Measurements from ENCODE around the gene LIPC. TPM values are rescaled to one million over a fixed set of nuclear protein-coding genes. Genes with fewer than 3 reads are reported as not detected.
A peak's percentile ranks its signal among the peaks of the same experiment; 100 is the strongest.

Gene LIPC
- total and polyA plus RNA-seq, 10 of the 15 experiments (the other 5 are each of a cell fraction or from before 2014, with no cell fraction given): 0.06 to 0.31 (median 0.16) TPM; not detected in 1

DNA sequence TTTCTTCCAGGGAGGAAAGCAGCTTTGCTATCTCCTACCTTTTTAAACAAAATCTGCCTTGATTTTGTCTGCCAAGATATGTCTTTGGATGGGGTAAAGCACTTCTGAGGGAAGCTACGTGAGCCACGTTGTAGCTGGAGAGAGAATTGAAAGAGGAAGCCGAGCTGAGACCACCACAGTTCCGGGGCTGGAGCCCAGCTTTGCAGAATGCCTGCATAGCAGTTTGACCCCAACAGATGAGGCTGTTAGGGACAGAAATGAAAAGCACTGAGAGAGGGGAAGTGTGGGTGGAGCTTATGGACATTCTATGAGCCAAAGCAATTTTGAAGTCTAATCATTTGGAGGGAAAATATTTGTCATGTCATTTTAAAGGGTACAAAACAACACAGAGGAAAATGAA is 45.4 kb downstream of the LIPC start:
- Histone ChIP-seq H3K27ac (ENCODE audit: control insufficient read depth, insufficient read depth) (no peak overlapping the region), H4K20me1 (ENCODE audit: control insufficient read depth, insufficient read depth) (no peaks in the 10 kb centered on the region), H3K4me3 (no peak overlapping the region), H3K9ac (ENCODE audit: control insufficient read depth, insufficient read depth, low read length) (no peak overlapping the region), H3K27me3 (replicated peaks in 1 of 2; ENCODE audit: control insufficient read depth in 2 of 2, insufficient read depth in 2 of 2, low read length in 1 of 2) (no peaks in the 10 kb centered on the region), H3K36me3 (ENCODE audit: control insufficient read depth in 2 of 2, insufficient read depth in 2 of 2, low read length in 1 of 2) (no peaks in the 10 kb centered on the region), H3K4me2 (ENCODE audit: control insufficient read depth, insufficient read depth) (peak overlapping the region; percentile 26; the same call in 1 of the 2 replicates), H3K4me1 (ENCODE audit: control insufficient read depth, insufficient read depth, low read length) (peaks cover 43% of the 10 kb centered on the region), H3K79me2 (ENCODE audit: control insufficient read depth, insufficient read depth, low read length) (peaks cover 3% of the 10 kb centered on the region), H2AFZ (ENCODE audit: control insufficient read depth, low read depth, low read length) (peak overlapping the region; percentile 61), H3K9me3 (replicated peaks; ENCODE audit: control insufficient read depth, insufficient read depth, low read length) (no peaks in the 10 kb centered on the region)
- ChIA-PET POLR2A (interaction anchor here (0.5 to 1.5 kb wide), 6 partner anchors 19 to 267 kb away, joined by 3 to 5 read pairs (median 4); no protein-coding TSS in a partner anchor), SMC1A (ENCODE audit: uncharacterized antibody, unreplicated experiment) (interaction anchor here (0.5 to 3.0 kb wide), 6 partner anchors 10 to 67 kb away, joined by 3 to 8 read pairs (median 4); no protein-coding TSS in a partner anchor), CTCF (interaction anchor here (0.8 to 1.8 kb wide), 5 partner anchors 10 to 92 kb away, joined by 3 to 6 read pairs (median 4); no protein-coding TSS in a partner anchor), RAD21 (ENCODE audit: unreplicated experiment) (interaction anchor here (0.8 to 1.9 kb wide), 4 partner anchors 19 to 46 kb away, joined by 3 to 7 read pairs (median 3); no protein-coding TSS in a partner anchor)
- no peak for ATAC-seq
- WGBS (ENCODE audit: insufficient coverage, insufficient replicate concordance, low lambda C conversion rate, missing lambda C conversion rate): 2% methylated on average over 4 of the region's 4 CpGs
- intact Hi-C loops (cut with micrococcal nuclease; ENCODE audit: unreplicated experiment) (no loop called here), in situ Hi-C loops (cut with MboI) (no loop called here)
- TF ChIP-seq YY1 (IDR thresholded peaks at IDR 0.05; ENCODE audit: low read depth, low read length) (no peak), SPI1 (IDR thresholded peaks at IDR 0.05; ENCODE audit: borderline replicate concordance, insufficient read depth, low read depth, low read length) (peak; percentile 31; the same call in 1 of the 2 replicates)
- TF ChIP-seq, protein P1, sequence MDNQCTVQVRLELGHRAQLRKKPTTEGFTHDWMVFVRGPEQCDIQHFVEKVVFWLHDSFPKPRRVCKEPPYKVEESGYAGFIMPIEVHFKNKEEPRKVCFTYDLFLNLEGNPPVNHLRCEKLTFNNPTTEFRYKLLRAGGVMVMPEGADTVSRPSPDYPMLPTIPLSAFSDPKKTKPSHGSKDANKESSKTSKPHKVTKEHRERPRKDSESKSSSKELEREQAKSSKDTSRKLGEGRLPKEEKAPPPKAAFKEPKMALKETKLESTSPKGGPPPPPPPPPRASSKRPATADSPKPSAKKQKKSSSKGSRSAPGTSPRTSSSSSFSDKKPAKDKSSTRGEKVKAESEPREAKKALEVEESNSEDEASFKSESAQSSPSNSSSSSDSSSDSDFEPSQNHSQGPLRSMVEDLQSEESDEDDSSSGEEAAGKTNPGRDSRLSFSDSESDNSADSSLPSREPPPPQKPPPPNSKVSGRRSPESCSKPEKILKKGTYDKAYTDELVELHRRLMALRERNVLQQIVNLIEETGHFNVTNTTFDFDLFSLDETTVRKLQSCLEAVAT (IDR thresholded peaks at IDR 0.05): no peak
- BruUV-seq (replicated peaks): no TSS peak
- DNase-seq (ENCODE audit: low read depth, low spot score): no peak
- FAIRE-seq: no peak

DNA sequence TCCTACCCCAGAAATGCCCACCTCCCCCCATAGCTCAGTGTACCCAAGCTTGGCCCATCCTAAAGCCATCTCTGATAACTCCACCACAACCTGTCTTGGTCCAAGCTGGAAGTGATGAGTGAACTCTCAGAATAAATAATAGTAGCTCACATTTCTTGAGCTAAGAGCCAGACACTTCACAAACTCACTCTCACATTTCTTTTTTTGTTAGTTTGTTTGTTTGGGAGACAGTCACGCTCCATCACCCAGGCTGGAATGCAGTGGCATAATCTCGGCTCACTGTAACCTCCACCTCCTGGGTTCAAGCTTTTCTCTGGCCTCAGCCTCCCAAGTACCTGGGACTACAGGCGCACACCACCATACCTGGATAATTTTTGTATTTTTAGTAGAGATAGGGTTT is 46.2 kb downstream of the LIPC start:
- ATAC-seq (no peak), FAIRE-seq (no peak), DNase-seq (ENCODE audit: low read depth, low spot score) (no peak)
- Histone ChIP-seq H3K9me3 (replicated peaks; ENCODE audit: control insufficient read depth, insufficient read depth, low read length) (no peaks in the 10 kb centered on the region), H3K9ac (ENCODE audit: control insufficient read depth, insufficient read depth, low read length) (no peak overlapping the region), H2AFZ (ENCODE audit: control insufficient read depth, low read depth, low read length) (no peak overlapping the region), H3K79me2 (ENCODE audit: control insufficient read depth, insufficient read depth, low read length) (peaks cover under 1% of the 10 kb centered on the region; the same call in 1 of the 2 replicates), H3K4me2 (ENCODE audit: control insufficient read depth, insufficient read depth) (no peak overlapping the region), H4K20me1 (ENCODE audit: control insufficient read depth, insufficient read depth) (no peaks in the 10 kb centered on the region), H3K27me3 (replicated peaks in 1 of 2; ENCODE audit: control insufficient read depth in 2 of 2, insufficient read depth in 2 of 2, low read length in 1 of 2) (no peaks in the 10 kb centered on the region), H3K4me3 (no peak overlapping the region), H3K36me3 (ENCODE audit: control insufficient read depth in 2 of 2, insufficient read depth in 2 of 2, low read length in 1 of 2) (no peaks in the 10 kb centered on the region), H3K27ac (ENCODE audit: control insufficient read depth, insufficient read depth) (no peak overlapping the region), H3K4me1 (ENCODE audit: control insufficient read depth, insufficient read depth, low read length) (peaks cover 38% of the 10 kb centered on the region)
- intact Hi-C loops (cut with micrococcal nuclease; ENCODE audit: unreplicated experiment): no loop called here
- WGBS (ENCODE audit: insufficient coverage, insufficient replicate concordance, low lambda C conversion rate, missing lambda C conversion rate): 97% methylated on average over 3 of the region's 3 CpGs
- SMC1A ChIA-PET (ENCODE audit: uncharacterized antibody, unreplicated experiment): interaction anchor here (0.9 to 3.0 kb wide), 4 partner anchors 9 to 68 kb away, joined by 3 to 8 read pairs (median 6); no protein-coding TSS in a partner anchor
- RAD21 ChIA-PET (ENCODE audit: unreplicated experiment): interaction anchor here (1.0 to 1.9 kb wide), 2 partner anchors 20 to 108 kb away, joined by 3 to 7 read pairs; no protein-coding TSS in a partner anchor
- in situ Hi-C loops (cut with MboI): no loop called here
- POLR2A ChIA-PET: interaction anchor here (0.7 kb wide), 1 partner anchor 23 kb away, joined by 5 read pairs; no protein-coding TSS in a partner anchor
- no TSS peak for BruUV-seq (replicated peaks)
- CTCF ChIA-PET: interaction anchor here (1.5 to 1.8 kb wide), 2 partner anchors 17 to 19 kb away, joined by 4 to 6 read pairs; no protein-coding TSS in a partner anchor
- no peak for TF ChIP-seq SP1 (IDR thresholded peaks at IDR 0.05; ENCODE audit: low read depth, low read length)
- TF ChIP-seq, protein P2, sequence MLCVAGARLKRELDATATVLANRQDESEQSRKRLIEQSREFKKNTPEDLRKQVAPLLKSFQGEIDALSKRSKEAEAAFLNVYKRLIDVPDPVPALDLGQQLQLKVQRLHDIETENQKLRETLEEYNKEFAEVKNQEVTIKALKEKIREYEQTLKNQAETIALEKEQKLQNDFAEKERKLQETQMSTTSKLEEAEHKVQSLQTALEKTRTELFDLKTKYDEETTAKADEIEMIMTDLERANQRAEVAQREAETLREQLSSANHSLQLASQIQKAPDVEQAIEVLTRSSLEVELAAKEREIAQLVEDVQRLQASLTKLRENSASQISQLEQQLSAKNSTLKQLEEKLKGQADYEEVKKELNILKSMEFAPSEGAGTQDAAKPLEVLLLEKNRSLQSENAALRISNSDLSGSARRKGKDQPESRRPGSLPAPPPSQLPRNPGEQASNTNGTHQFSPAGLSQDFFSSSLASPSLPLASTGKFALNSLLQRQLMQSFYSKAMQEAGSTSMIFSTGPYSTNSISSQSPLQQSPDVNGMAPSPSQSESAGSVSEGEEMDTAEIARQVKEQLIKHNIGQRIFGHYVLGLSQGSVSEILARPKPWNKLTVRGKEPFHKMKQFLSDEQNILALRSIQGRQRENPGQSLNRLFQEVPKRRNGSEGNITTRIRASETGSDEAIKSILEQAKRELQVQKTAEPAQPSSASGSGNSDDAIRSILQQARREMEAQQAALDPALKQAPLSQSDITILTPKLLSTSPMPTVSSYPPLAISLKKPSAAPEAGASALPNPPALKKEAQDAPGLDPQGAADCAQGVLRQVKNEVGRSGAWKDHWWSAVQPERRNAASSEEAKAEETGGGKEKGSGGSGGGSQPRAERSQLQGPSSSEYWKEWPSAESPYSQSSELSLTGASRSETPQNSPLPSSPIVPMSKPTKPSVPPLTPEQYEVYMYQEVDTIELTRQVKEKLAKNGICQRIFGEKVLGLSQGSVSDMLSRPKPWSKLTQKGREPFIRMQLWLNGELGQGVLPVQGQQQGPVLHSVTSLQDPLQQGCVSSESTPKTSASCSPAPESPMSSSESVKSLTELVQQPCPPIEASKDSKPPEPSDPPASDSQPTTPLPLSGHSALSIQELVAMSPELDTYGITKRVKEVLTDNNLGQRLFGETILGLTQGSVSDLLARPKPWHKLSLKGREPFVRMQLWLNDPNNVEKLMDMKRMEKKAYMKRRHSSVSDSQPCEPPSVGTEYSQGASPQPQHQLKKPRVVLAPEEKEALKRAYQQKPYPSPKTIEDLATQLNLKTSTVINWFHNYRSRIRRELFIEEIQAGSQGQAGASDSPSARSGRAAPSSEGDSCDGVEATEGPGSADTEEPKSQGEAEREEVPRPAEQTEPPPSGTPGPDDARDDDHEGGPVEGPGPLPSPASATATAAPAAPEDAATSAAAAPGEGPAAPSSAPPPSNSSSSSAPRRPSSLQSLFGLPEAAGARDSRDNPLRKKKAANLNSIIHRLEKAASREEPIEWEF (IDR thresholded peaks at IDR 0.05; ENCODE audit: insufficient replicate concordance, low read depth, low read length): no peak
- TF ChIP-seq TCF12 (IDR thresholded peaks at IDR 0.05; ENCODE audit: low read depth, low read length): no peak
- TF ChIP-seq, protein P3, sequence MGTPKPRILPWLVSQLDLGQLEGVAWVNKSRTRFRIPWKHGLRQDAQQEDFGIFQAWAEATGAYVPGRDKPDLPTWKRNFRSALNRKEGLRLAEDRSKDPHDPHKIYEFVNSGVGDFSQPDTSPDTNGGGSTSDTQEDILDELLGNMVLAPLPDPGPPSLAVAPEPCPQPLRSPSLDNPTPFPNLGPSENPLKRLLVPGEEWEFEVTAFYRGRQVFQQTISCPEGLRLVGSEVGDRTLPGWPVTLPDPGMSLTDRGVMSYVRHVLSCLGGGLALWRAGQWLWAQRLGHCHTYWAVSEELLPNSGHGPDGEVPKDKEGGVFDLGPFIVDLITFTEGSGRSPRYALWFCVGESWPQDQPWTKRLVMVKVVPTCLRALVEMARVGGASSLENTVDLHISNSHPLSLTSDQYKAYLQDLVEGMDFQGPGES (IDR thresholded peaks at IDR 0.05): no peak
- TF ChIP-seq CREB1 (IDR thresholded peaks at IDR 0.05; ENCODE audit: low read depth): no peak

Data from GM12878 (cell line).